Measurements from ENCODE around the gene ZNF593OS.

- TF ChIP-seq CTCF (IDR thresholded peaks at IDR 0.05) (no peak), EZH2 (IDR thresholded peaks at IDR 0.05; ENCODE audit: borderline replicate concordance, insufficient read depth, low read depth, low read length, poor library complexity, severe bottlenecking) (no peak)
These were observed 3.0 kb downstream of the ZNF593OS start, which contains the start of gene C1orf232 for GRCh38 chr1:26168410-26169197.
